ENCODE measurements around the gene PACRG.

The PACRG gene

DNA sequence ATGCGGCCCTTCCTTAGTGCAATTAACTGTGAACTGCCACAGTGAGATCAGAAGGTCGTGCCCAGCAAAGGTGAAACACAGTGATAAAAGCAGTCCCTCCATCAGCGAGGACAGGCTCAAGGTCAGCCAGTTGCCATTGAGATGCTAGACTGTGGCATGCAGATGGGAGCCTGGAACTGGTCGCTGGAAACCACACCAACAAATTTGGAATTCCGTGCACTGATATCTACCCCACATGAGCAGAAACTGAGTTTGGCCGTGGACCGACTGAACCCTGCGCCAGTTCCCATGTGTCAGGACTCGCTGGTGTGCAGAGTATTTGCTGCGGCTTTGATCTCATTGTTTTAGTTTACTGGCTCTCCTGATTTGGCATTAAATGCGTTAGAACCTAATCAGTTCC lies 561.1 kb downstream of the PACRG start (continued):
- TF ChIP-seq, protein P1, sequence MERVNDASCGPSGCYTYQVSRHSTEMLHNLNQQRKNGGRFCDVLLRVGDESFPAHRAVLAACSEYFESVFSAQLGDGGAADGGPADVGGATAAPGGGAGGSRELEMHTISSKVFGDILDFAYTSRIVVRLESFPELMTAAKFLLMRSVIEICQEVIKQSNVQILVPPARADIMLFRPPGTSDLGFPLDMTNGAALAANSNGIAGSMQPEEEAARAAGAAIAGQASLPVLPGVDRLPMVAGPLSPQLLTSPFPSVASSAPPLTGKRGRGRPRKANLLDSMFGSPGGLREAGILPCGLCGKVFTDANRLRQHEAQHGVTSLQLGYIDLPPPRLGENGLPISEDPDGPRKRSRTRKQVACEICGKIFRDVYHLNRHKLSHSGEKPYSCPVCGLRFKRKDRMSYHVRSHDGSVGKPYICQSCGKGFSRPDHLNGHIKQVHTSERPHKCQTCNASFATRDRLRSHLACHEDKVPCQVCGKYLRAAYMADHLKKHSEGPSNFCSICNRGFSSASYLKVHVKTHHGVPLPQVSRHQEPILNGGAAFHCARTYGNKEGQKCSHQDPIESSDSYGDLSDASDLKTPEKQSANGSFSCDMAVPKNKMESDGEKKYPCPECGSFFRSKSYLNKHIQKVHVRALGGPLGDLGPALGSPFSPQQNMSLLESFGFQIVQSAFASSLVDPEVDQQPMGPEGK (CRISPR knock-in tag; IDR thresholded peaks at IDR 0.05; ENCODE audit: borderline replicate concordance) = no peak
- TF ChIP-seq ESRRG (CRISPR knock-in tag; IDR thresholded peaks at IDR 0.05) = no peak

- ATAC-seq = no peak
- TF ChIP-seq PPARA (CRISPR knock-in tag; IDR thresholded peaks at IDR 0.05; ENCODE audit: borderline replicate concordance) (no peak), CSDC2 (CRISPR knock-in tag; IDR thresholded peaks at IDR 0.05) (no peak)
- TF ChIP-seq, protein P2, sequence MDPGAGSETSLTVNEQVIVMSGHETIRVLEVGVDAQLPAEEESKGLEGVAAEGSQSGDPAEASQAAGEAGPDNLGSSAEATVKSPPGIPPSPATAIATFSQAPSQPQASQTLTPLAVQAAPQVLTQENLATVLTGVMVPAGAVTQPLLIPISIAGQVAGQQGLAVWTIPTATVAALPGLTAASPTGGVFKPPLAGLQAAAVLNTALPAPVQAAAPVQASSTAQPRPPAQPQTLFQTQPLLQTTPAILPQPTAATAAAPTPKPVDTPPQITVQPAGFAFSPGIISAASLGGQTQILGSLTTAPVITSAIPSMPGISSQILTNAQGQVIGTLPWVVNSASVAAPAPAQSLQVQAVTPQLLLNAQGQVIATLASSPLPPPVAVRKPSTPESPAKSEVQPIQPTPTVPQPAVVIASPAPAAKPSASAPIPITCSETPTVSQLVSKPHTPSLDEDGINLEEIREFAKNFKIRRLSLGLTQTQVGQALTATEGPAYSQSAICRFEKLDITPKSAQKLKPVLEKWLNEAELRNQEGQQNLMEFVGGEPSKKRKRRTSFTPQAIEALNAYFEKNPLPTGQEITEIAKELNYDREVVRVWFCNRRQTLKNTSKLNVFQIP (CRISPR knock-in tag; IDR thresholded peaks at IDR 0.05; ENCODE audit: borderline replicate concordance, low read depth) = no peak
These were observed 561.7 kb downstream of the PACRG start for GRCh38 chr6:163289447-163289846.

DNA sequence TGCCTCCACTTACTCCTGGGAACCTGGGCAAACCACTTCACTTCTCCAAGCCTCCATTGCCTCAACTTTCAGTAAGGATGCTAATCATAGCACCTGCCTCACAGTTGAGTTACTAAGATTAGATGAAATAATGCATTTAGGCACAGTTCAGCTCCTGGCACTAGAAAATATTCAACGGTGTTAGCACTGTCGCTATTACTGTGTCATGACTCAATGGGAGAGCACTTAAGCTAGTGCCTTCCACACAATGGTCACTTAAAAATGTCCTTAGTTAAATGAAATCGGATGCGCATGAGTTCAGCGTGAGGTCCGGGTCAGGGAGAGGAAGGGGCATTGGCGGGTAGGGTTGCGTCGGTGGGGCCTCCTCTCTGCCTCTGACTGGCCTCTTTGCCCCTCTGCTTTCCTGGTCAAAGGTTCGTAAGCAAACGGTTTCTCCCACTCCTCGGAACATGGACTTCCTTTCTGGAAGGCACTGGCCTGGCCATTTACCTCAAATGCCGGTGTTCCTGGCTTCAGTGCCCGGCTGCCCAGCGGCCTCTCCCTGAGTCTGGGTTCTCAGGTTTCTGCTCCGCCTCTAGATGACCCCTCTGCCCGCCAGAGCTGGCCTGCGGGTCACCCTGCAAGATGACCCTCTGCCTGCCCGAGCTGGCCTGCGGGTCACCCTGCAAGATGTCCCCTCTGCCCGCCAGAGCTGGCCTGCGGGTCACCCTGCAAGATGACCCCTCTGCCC lies 562.9 kb downstream of the PACRG start:
- TF ChIP-seq, protein P2 (CRISPR knock-in tag; IDR thresholded peaks at IDR 0.05; ENCODE audit: borderline replicate concordance, low read depth) = no peak
- TF ChIP-seq ZFP30 (CRISPR knock-in tag; IDR thresholded peaks at IDR 0.05) (no peak), CREB5 (CRISPR knock-in tag; IDR thresholded peaks at IDR 0.05; ENCODE audit: low read depth) (no peak), BACH2 (CRISPR knock-in tag; IDR thresholded peaks at IDR 0.05; ENCODE audit: borderline replicate concordance) (no peak), ZNF70 (CRISPR knock-in tag; IDR thresholded peaks at IDR 0.05) (no peak), CSDC2 (CRISPR knock-in tag; IDR thresholded peaks at IDR 0.05) (no peak), ARNTL (CRISPR knock-in tag; IDR thresholded peaks at IDR 0.05; ENCODE audit: borderline replicate concordance, low read depth) (no peak), ESRRG (CRISPR knock-in tag; IDR thresholded peaks at IDR 0.05) (no peak), CSRNP3 (CRISPR knock-in tag; IDR thresholded peaks at IDR 0.05) (no peak), PPARA (CRISPR knock-in tag; IDR thresholded peaks at IDR 0.05; ENCODE audit: borderline replicate concordance) (no peak), ZFP3 (CRISPR knock-in tag; IDR thresholded peaks at IDR 0.05) (no peak), RARB (CRISPR knock-in tag; IDR thresholded peaks at IDR 0.05) (no peak), ZNF565 (CRISPR knock-in tag; conservative IDR thresholded peaks at IDR 0.05; ENCODE audit: low read depth) (no peak), ISL1 (CRISPR knock-in tag; IDR thresholded peaks at IDR 0.05) (no peak), SNAI2 (CRISPR knock-in tag; IDR thresholded peaks at IDR 0.05) (no peak)
- TF ChIP-seq, protein P3, sequence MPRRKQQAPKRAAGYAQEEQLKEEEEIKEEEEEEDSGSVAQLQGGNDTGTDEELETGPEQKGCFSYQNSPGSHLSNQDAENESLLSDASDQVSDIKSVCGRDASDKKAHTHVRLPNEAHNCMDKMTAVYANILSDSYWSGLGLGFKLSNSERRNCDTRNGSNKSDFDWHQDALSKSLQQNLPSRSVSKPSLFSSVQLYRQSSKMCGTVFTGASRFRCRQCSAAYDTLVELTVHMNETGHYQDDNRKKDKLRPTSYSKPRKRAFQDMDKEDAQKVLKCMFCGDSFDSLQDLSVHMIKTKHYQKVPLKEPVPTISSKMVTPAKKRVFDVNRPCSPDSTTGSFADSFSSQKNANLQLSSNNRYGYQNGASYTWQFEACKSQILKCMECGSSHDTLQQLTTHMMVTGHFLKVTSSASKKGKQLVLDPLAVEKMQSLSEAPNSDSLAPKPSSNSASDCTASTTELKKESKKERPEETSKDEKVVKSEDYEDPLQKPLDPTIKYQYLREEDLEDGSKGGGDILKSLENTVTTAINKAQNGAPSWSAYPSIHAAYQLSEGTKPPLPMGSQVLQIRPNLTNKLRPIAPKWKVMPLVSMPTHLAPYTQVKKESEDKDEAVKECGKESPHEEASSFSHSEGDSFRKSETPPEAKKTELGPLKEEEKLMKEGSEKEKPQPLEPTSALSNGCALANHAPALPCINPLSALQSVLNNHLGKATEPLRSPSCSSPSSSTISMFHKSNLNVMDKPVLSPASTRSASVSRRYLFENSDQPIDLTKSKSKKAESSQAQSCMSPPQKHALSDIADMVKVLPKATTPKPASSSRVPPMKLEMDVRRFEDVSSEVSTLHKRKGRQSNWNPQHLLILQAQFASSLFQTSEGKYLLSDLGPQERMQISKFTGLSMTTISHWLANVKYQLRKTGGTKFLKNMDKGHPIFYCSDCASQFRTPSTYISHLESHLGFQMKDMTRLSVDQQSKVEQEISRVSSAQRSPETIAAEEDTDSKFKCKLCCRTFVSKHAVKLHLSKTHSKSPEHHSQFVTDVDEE (CRISPR knock-in tag; IDR thresholded peaks at IDR 0.05) = no peak
- TF ChIP-seq, protein P1 (CRISPR knock-in tag; IDR thresholded peaks at IDR 0.05; ENCODE audit: borderline replicate concordance) = no peak
- ATAC-seq = no peak
